GM21515 (cell line): ENCODE results near the gene CLEC11A.
"Not testable (repeated sequence)": the region's sequence is repeated elsewhere in the genome, so short reads cannot be mapped to it uniquely, and the experiment has no call there.

Experiments
- ATAC-seq: cut with Tn5 transposase; IDR thresholded peaks from one replicate; pipeline ENCODE4 v1.9.1; 2021; ENCODE audit not compliant: unreplicated experiment

The CLEC11A gene

GRCh38 chr19:50721441-50722137, 1.6 kb upstream of the CLEC11A start:
- no peak for ATAC-seq

GRCh38 chr19:50722201-50723013, 757 bp upstream of the CLEC11A start:
- ATAC-seq = no peak

- ATAC-seq = no peak
These were observed 764 bp downstream of the CLEC11A start for GRCh38 chr19:50723735-50724521.

GRCh38 chr19:50724522-50725217, 1.5 kb downstream of the CLEC11A start:
- peak; percentile 67 for ATAC-seq

- no peak for ATAC-seq
These were observed 2.2 kb downstream of the CLEC11A start for GRCh38 chr19:50725218-50725910.

- ATAC-seq = no peak
These were observed 2.7 kb downstream of the CLEC11A start for GRCh38 chr19:50725911-50726230.

GRCh38 chr19:50728084-50728737, 5.0 kb downstream of the CLEC11A start:
- no peak for ATAC-seq

- ATAC-seq = no peak
These were observed 6.7 kb downstream of the CLEC11A start for GRCh38 chr19:50729894-50730293.

GRCh38 chr19:50735869-50736268, 12.7 kb downstream of the CLEC11A start:
- ATAC-seq = no peak

GRCh38 chr19:50736338-50736737, 13.2 kb downstream of the CLEC11A start:
- ATAC-seq = no peak

- ATAC-seq = no peak
These were observed 16.2 kb downstream of the CLEC11A start for GRCh38 chr19:50739132-50739913.

GRCh38 chr19:50739914-50740426, 16.8 kb downstream of the CLEC11A start:
- ATAC-seq = no peak

- no peak for ATAC-seq
These were observed 18.2 kb downstream of the CLEC11A start for GRCh38 chr19:50741179-50741933.

GRCh38 chr19:50743537-50743936, 20.4 kb downstream of the CLEC11A start:
- ATAC-seq = no peak

GRCh38 chr19:50745221-50745620, 22.1 kb downstream of the CLEC11A start:
- no peak for ATAC-seq

- not testable (repeated sequence) for ATAC-seq
These were observed 24.0 kb downstream of the CLEC11A start for GRCh38 chr19:50747141-50747540.

- ATAC-seq = no peak
These were observed 26.3 kb downstream of the CLEC11A start for GRCh38 chr19:50749490-50749889.

GRCh38 chr19:50750010-50750409, 26.8 kb downstream of the CLEC11A start:
- ATAC-seq = no peak
